GM12874 (cell line): ENCODE measurements around the gene S100B.

Source experiments
- TF ChIP-seq, protein P1 (sequence below): IDR thresholded peaks from 2 replicates; pipeline ENCODE4 v1.5.1; 2011; ENCODE audit warnings: low read depth, mild to moderate bottlenecking, control low read depth, low read length, moderate library complexity; ENCODE audit not compliant: insufficient read depth

Gene S100B

DNA sequence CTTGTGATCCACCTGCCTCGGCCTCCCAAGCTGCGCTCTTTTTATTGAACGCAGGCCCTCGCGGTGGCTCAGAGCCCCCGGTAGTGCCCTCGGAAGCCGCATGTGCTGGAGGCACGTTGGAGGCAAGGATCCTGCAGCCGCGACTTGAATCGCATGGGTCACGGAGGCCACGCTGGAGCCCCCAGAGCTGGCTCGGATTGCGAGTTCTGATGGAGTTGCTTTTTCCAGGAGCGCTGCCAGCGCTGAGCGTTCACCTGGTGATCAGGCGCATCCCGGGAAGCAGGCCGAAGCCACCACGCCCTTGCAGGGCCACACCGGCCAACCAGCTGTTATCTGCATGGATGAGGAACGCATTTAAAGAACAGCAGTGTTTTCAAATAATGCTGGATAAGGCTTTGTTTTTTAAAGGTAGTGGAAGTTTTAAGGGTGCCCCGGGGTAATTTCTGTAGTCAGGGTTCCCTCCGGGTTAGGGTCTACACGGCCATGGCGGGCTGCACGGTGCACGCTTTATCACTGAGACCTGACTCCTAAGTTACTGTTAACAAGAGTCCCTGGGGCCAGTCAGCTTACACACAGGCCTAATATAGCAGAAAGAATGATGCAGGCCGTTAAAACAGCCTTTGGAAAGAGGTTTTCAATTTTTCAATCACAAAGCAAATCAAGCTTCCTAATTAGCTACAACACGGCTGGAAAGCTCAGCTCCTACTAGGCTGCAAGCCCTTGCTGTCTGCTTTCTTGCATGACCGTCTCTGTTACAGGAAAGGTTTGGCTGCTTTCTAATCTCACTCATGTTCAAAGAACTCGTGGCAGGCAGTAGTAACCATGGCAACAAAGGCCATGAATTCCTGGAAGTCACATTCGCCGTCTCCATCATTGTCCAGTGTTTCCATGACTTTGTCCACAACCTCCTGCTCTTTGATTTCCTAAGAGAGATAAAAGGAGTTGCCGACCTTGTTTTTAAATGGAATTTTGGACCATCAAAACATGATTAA is 6.0 kb downstream of the S100B start:
- TF ChIP-seq, protein P1, sequence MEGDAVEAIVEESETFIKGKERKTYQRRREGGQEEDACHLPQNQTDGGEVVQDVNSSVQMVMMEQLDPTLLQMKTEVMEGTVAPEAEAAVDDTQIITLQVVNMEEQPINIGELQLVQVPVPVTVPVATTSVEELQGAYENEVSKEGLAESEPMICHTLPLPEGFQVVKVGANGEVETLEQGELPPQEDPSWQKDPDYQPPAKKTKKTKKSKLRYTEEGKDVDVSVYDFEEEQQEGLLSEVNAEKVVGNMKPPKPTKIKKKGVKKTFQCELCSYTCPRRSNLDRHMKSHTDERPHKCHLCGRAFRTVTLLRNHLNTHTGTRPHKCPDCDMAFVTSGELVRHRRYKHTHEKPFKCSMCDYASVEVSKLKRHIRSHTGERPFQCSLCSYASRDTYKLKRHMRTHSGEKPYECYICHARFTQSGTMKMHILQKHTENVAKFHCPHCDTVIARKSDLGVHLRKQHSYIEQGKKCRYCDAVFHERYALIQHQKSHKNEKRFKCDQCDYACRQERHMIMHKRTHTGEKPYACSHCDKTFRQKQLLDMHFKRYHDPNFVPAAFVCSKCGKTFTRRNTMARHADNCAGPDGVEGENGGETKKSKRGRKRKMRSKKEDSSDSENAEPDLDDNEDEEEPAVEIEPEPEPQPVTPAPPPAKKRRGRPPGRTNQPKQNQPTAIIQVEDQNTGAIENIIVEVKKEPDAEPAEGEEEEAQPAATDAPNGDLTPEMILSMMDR: no peak

DNA sequence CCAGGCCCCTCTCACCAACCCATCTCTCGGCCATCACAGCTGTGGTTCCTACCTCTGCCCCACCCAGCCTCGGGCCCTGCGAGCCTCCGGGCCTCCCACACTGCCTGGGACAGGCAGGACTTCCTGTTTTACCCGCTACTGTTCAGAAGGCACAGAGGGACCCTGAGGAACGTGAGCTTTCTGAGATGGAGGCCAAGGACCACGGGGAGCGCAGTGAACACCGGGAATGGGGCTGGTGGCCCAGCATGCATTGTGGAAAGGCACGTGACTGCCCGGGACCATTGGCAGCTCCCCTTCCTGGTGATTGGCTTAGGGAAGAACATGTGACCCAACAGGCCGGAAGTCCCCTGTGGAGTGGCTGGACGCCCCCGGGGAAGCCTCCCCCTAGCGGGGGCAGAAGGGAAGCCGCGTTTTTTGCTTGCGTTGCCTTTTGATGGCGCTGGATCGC is 7.0 kb downstream of the S100B start:
- TF ChIP-seq, protein P1: no peak

DNA sequence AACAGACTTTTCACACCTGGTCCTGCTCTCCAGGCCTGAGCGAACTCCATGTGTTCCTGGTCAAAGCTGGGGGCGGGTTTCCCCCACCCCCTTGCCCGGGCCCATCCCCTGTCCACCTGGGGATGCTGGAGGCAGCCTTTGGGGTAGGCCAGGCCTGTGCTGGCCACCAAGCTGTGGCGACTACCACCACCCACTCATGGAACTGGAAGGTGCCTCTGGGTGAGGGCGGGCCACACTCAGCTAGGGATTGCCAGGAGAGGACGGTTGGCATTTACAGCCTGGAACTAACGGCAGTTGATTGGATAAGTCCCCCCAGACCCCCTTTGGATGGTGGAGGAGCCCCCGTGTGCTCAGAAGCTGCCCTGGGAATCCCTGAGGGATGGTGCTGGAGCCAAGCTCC is 7.9 kb downstream of the S100B start:
- TF ChIP-seq, protein P1: no peak

DNA sequence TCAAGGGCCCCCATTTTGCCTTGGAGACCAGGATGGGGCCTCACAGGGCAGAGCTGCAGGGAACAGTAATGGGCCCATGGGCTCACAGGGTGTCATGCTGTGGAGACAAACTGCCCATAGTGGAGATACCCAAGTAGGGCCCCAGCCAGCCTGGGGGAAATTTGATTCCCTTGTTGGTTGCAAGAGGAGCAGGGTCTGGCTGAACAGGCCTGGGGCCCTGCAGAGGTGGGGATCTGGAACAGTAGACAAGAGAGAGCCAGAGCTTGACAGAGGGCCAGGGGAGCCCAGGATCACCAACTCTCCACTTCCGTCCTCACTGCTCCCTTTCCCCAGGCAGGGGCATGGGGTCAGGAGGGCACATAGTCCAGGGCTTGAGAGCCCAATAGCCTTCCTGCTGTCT is 8.7 kb downstream of the S100B start:
- TF ChIP-seq, protein P1: no peak

DNA sequence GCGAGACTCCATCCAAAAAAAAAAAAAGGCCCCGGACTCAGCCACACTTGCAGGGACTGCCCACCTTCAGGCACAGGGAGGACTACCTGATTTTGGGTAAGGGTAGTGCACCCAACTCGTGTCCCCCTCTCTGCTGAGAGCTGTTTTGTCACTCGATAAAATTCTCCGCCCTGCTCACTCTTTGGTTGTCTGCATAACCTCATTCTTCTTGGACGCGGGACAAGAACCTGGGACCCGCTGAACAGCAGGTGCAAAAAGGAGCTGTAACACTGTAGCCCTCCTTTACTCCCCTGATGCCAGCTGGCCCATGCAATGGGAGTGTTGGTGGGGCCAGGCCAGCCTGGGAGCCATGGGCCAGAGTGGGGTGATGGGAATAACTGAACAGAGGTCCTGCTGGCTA is 10.6 kb downstream of the S100B start:
- TF ChIP-seq, protein P1: no peak

DNA sequence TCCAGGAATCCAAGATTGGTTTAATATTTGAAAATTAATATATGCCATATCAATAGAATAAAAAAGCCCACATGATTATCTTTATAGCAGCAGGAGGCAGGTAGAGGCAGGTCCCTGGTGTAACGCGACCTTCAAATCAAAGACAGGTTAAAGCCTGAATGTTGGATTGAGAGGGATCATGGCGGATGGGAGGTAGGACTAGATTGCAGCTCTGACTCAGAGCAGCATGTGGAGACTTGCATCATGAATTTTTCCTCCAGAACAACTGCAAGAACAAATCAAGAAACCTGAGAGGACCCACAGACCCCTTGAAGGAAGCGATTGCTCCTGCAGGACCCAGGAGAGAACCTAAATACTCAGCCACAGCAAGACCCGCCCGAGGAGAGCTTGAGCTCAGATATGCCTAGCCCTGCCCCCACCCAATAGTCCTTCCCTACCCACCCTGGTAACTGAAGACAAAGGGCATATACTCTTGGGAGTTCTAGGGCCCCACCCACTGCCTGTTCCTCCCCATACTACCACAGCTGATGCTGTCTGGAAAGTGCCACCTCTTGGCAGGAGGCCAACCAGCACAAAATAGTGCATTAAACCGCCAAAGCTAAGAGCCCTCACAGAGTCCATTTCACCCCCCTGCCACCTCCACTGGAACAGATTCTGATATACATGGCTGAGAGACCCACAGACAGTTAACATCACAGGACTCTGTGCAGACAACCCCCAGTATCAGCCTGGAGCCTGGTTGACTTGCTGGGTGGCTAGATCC is 19.5 kb downstream of the S100B start:
- TF ChIP-seq, protein P1: no peak

DNA sequence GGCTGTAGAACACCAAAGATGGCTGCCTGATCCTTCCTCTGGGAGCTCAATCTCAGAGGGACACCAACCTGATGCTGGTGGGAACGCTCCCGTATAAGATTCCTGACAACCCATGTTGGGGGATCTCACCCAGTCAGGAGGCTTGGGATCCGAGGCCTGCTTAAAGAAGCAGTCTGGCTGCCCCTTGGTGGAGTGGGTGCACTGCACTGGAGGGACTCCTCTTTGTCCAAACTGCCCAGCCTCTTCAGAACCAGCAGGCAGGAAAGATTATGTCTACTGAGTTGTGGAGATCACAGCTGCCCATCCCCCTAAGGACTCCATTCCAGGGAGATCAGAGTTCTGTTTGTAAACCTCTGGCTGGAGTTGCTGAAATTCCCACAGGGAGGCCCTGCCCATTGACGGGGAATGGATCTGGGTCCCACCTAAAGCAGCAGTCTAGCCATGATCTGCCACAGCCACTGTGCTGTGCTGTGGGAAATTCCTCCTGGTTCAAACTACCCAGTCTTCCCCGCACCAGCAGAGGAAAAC is 23.0 kb downstream of the S100B start:
- TF ChIP-seq, protein P1: no peak
